IPS DF 4.7 (cell line): Measurements from ENCODE around the gene NKX6-2.
"Not testable (repeated sequence)": the region's sequence is repeated elsewhere in the genome, so short reads cannot be mapped to it uniquely, and the experiment has no call there.

Experiments
- DNase-seq: peaks from one replicate; pipeline ENCODE4 v3.0.0-alpha.2; 2013; ENCODE audit warnings: low spot score; ENCODE audit errors: extremely low read depth

NKX6-2 gene

GRCh38 chr10:132780356-132780755 is 5.6 kb downstream of the NKX6-2 start:
- no peak for DNase-seq

GRCh38 chr10:132779549-132780294 is 6.2 kb downstream of the NKX6-2 start:
- no peak for DNase-seq

- DNase-seq = no peak
These were observed 8.5 kb downstream of the NKX6-2 start for GRCh38 chr10:132777441-132777840.

GRCh38 chr10:132776821-132777220 is 9.1 kb downstream of the NKX6-2 start:
- DNase-seq = no peak

- no peak for DNase-seq
These were observed 9.8 kb downstream of the NKX6-2 start for GRCh38 chr10:132776186-132776585.

- DNase-seq = no peak
These were observed 10.8 kb downstream of the NKX6-2 start for GRCh38 chr10:132774902-132775863.

GRCh38 chr10:132774181-132774901 is 11.6 kb downstream of the NKX6-2 start:
- no peak for DNase-seq

- DNase-seq = not testable (repeated sequence)
These were observed 13.1 kb downstream of the NKX6-2 start for GRCh38 chr10:132772816-132773215.

- DNase-seq = no peak
These were observed 15.6 kb downstream of the NKX6-2 start for GRCh38 chr10:132770061-132771021.

- no peak for DNase-seq
These were observed 17.4 kb downstream of the NKX6-2 start for GRCh38 chr10:132768346-132769248.

- DNase-seq = no peak
These were observed 19.7 kb downstream of the NKX6-2 start for GRCh38 chr10:132766291-132766690.

GRCh38 chr10:132765435-132765834 is 20.5 kb downstream of the NKX6-2 start:
- no peak for DNase-seq

- DNase-seq = no peak
These were observed 21.8 kb downstream of the NKX6-2 start for GRCh38 chr10:132764108-132764507.

- no peak for DNase-seq
These were observed 22.4 kb downstream of the NKX6-2 start for GRCh38 chr10:132763545-132763944.

- no peak for DNase-seq
These were observed 23.7 kb downstream of the NKX6-2 start for GRCh38 chr10:132762267-132762666.

GRCh38 chr10:132761395-132762060 is 24.4 kb downstream of the NKX6-2 start:
- no peak for DNase-seq

GRCh38 chr10:132758865-132759264 is 27.1 kb downstream of the NKX6-2 start:
- no peak for DNase-seq

GRCh38 chr10:132757171-132757570 is 28.8 kb downstream of the NKX6-2 start:
- no peak for DNase-seq

- DNase-seq = no peak
These were observed 29.4 kb downstream of the NKX6-2 start for GRCh38 chr10:132756591-132756990.
